Liver (tissue), 3 donors: ENCODE data around the gene HSFX3.
"Not testable (repeated sequence)": the region's sequence is repeated elsewhere in the genome, so short reads cannot be mapped to it uniquely, and the experiment has no call there.

Experiments used
- CTCF ChIP-seq: fragments of 150-350 bp; IDR thresholded peaks from 2 replicates; pipeline ENCODE4 v1.5.1; 2017; ENCODE audit warnings: improper control_type of control experiment, low read depth, low read length; ENCODE audit not compliant: missing input control
- EGR1 ChIP-seq, 2 donors: IDR thresholded peaks; 2 replicates each; pipeline ENCODE4 v1.6.1; 2016 to 2018; ENCODE audit warnings: antibody characterized with exemption in 2 of 2, low read depth in 2 of 2
- TF ChIP-seq, protein P1 (sequence below): IDR thresholded peaks from 2 replicates; pipeline ENCODE4 v1.6.1; 2016; ENCODE audit warnings: antibody characterized with exemption, mild to moderate bottlenecking
- donor health status: healthy.
- donor health status: healthy.

- not testable (repeated sequence) for TF ChIP-seq CTCF; EGR1 (IDR thresholded peaks at IDR 0.05; ENCODE audit: low read depth in 2 of 2)
- TF ChIP-seq, protein P1, sequence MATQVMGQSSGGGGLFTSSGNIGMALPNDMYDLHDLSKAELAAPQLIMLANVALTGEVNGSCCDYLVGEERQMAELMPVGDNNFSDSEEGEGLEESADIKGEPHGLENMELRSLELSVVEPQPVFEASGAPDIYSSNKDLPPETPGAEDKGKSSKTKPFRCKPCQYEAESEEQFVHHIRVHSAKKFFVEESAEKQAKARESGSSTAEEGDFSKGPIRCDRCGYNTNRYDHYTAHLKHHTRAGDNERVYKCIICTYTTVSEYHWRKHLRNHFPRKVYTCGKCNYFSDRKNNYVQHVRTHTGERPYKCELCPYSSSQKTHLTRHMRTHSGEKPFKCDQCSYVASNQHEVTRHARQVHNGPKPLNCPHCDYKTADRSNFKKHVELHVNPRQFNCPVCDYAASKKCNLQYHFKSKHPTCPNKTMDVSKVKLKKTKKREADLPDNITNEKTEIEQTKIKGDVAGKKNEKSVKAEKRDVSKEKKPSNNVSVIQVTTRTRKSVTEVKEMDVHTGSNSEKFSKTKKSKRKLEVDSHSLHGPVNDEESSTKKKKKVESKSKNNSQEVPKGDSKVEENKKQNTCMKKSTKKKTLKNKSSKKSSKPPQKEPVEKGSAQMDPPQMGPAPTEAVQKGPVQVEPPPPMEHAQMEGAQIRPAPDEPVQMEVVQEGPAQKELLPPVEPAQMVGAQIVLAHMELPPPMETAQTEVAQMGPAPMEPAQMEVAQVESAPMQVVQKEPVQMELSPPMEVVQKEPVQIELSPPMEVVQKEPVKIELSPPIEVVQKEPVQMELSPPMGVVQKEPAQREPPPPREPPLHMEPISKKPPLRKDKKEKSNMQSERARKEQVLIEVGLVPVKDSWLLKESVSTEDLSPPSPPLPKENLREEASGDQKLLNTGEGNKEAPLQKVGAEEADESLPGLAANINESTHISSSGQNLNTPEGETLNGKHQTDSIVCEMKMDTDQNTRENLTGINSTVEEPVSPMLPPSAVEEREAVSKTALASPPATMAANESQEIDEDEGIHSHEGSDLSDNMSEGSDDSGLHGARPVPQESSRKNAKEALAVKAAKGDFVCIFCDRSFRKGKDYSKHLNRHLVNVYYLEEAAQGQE = not testable (repeated sequence)
Measured at GRCh38 chrX:149534926-149535602, 14.7 kb downstream of the HSFX3 start.
